T-helper 1 cell treated with Interleukin-12 subunit alpha and Interleukin-12 subunit beta and Interleukin-4 antibody, amounts not matched to agents 30 μg/mL and 1 μg/mL, for 36 hours (primary cell): ENCODE results near the gene ADI1.
"Not testable (repeated sequence)": the region's sequence is repeated elsewhere in the genome, so short reads cannot be mapped to it uniquely, and the experiment has no call there.

Experiments
- H3K27ac Mint-ChIP-seq: one replicate; pipeline ENCODE4 v1.8.0; 2021; ENCODE audit warnings: mild to moderate bottlenecking, mixed read lengths
- H3K27me3 Mint-ChIP-seq: one replicate; pipeline ENCODE4 v1.8.0; 2021; ENCODE audit warnings: low read depth, mixed read lengths
- H3K36me3 Mint-ChIP-seq: one replicate; pipeline ENCODE4 v1.8.0; 2021; ENCODE audit warnings: low read depth, mixed read lengths
- H3K4me1 Mint-ChIP-seq: one replicate; pipeline ENCODE4 v1.8.0; 2021; ENCODE audit warnings: low read depth, mixed read lengths
- H3K4me3 Mint-ChIP-seq: one replicate; pipeline ENCODE4 v1.8.0; 2021; ENCODE audit warnings: mild to moderate bottlenecking, moderate library complexity, mixed read lengths
- H3K9me3 Mint-ChIP-seq: one replicate; pipeline ENCODE4 v1.8.0; 2021; ENCODE audit warnings: mixed read lengths

ADI1 gene

GRCh38 chr2:3461801-3462492 is 57.4 kb downstream of the ADI1 start:
- Mint-ChIP-seq H3K4me3 (no peak overlapping the region), H3K9me3 (no peaks in the 10 kb centered on the region), H3K36me3 (peaks cover 7% of the 10 kb centered on the region), H3K27ac (no peak overlapping the region), H3K27me3 (no peaks in the 10 kb centered on the region), H3K4me1 (peaks cover 3% of the 10 kb centered on the region)

- Mint-ChIP-seq H3K4me1 (peaks cover 3% of the 10 kb centered on the region), H3K4me3 (no peak overlapping the region), H3K27ac (no peak overlapping the region), H3K9me3 (no peaks in the 10 kb centered on the region), H3K36me3 (peaks cover 10% of the 10 kb centered on the region), H3K27me3 (no peaks in the 10 kb centered on the region)
These were observed 58.2 kb downstream of the ADI1 start for GRCh38 chr2:3460831-3461800.

DNA sequence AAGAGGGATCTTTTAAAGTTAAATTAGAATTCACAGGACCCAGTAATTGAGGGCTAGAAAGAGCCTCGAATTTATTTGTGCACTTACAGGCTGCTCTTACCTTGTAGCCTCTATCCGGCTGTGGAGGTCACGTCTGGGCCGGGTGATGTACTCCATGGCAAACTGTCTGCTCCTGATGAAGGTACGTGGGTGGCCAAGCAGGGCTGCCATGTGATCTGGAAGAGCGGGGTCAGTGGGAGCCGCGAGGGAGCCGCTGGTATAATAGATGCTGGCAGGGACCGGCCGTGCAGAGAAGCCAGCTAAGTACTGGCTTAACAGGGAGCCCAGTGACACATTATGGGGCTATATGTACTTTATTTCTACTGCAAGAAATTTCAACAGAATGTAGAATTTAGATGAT is 59.2 kb downstream of the ADI1 start:
- Mint-ChIP-seq H3K9me3 (no peaks in the 10 kb centered on the region), H3K27me3 (no peaks in the 10 kb centered on the region), H3K4me3 (no peak overlapping the region), H3K4me1 (peaks cover 3% of the 10 kb centered on the region), H3K27ac (no peak overlapping the region), H3K36me3 (peaks cover 14% of the 10 kb centered on the region)

DNA sequence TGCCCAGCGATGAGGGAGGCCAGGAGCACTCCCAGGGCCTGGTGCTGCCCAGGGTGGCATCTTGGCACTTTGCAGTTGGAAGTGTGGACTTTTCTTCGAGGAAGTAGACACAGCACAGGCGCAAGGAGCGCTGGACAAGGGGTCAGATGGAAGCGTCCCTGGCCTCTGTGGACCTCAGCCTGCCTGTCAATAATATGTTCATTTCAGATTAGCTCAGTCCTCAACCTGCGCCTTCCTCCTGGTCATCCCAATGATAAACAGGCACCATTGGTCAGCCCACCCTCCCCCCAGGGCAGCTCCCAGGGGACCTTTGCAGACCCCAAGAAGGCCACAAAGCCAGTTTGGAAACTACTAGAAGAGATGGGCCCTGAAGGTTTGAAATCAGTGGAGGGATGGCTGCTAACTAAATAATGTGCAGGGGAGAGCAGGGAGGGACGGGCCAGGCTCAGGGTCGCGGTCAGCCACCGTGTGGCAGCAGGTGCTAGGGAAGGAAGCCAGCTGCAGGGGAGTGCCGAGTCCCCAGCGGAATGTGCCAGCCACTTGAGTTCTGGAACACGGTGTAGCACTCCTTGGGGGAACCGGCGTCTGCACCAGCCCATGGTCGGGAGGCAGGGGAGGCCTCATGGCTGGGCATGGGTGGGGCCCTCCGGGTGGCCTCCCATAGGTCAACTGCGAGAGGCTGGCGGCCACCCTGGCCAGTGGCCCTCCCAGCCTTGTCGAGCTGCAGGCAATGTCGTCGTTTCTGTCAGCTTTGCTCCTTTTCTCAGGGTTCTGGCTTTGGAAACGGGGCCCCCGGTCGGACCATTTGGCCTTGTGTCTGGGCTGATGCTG is 59.9 kb downstream of the ADI1 start:
- no peaks in the 10 kb centered on the region for H3K27me3 Mint-ChIP-seq
- H3K4me3 Mint-ChIP-seq, result no peak overlapping the region
- H3K27ac Mint-ChIP-seq, result no peak overlapping the region
- H3K36me3 Mint-ChIP-seq, result peaks cover 14% of the 10 kb centered on the region
- H3K4me1 Mint-ChIP-seq, result peaks cover 3% of the 10 kb centered on the region
- no peaks in the 10 kb centered on the region for H3K9me3 Mint-ChIP-seq

GRCh38 chr2:3458396-3459184 is 60.7 kb downstream of the ADI1 start:
- no peaks in the 10 kb centered on the region for H3K27me3 Mint-ChIP-seq
- peaks cover 14% of the 10 kb centered on the region for H3K36me3 Mint-ChIP-seq
- H3K27ac Mint-ChIP-seq, result peak overlapping the region; percentile 45

GRCh38 chr2:3457524-3458395 is 61.6 kb downstream of the ADI1 start:
- Mint-ChIP-seq H3K9me3 (no peaks in the 10 kb centered on the region), H3K4me3 (no peak overlapping the region), H3K27ac (no peak overlapping the region), H3K36me3 (peaks cover 14% of the 10 kb centered on the region), H3K4me1 (peaks cover 3% of the 10 kb centered on the region), H3K27me3 (no peaks in the 10 kb centered on the region)

More at GRCh38 chr2:3458396-3459184, 60.7 kb downstream of the ADI1 start:
- Mint-ChIP-seq H3K4me1 (peaks cover 3% of the 10 kb centered on the region), H3K9me3 (no peaks in the 10 kb centered on the region), H3K4me3 (no peak overlapping the region)

DNA sequence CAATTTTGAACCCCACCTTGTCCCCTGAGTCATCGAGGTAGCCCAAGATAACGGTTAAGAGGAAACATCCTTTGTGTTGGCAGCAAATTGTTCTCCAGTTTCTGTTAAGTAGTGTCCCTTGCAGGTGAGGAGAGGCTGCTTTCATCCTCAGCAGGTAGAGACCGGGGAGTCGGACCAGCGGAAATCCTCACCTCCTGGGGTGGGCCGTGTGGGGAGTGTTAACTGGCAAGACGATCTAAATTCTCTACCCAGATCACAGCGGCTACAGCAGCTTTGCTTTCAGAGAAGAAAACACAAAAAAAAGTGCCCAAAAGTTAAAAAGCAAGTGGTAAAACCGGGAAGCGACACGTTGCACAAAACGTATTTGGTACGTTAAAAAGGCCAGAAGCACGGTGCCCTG is 63.2 kb downstream of the ADI1 start:
- Mint-ChIP-seq H3K27ac (no peak overlapping the region), H3K27me3 (no peaks in the 10 kb centered on the region), H3K36me3 (peaks cover 15% of the 10 kb centered on the region), H3K9me3 (no peaks in the 10 kb centered on the region), H3K4me3 (no peak overlapping the region), H3K4me1 (no peaks in the 10 kb centered on the region)

- Mint-ChIP-seq H3K27ac (no peak overlapping the region), H3K27me3 (no peaks in the 10 kb centered on the region), H3K36me3 (peaks cover 16% of the 10 kb centered on the region), H3K9me3 (no peaks in the 10 kb centered on the region), H3K4me3 (no peak overlapping the region), H3K4me1 (no peaks in the 10 kb centered on the region)
These were observed 64.5 kb downstream of the ADI1 start for GRCh38 chr2:3454802-3455201.

GRCh38 chr2:3454005-3454404 is 65.3 kb downstream of the ADI1 start:
- H3K4me3 Mint-ChIP-seq, H3K27me3 Mint-ChIP-seq, H3K4me1 Mint-ChIP-seq, H3K27ac Mint-ChIP-seq, H3K9me3 Mint-ChIP-seq: not testable (repeated sequence)
- peaks cover 16% of the 10 kb centered on the region for H3K36me3 Mint-ChIP-seq

DNA sequence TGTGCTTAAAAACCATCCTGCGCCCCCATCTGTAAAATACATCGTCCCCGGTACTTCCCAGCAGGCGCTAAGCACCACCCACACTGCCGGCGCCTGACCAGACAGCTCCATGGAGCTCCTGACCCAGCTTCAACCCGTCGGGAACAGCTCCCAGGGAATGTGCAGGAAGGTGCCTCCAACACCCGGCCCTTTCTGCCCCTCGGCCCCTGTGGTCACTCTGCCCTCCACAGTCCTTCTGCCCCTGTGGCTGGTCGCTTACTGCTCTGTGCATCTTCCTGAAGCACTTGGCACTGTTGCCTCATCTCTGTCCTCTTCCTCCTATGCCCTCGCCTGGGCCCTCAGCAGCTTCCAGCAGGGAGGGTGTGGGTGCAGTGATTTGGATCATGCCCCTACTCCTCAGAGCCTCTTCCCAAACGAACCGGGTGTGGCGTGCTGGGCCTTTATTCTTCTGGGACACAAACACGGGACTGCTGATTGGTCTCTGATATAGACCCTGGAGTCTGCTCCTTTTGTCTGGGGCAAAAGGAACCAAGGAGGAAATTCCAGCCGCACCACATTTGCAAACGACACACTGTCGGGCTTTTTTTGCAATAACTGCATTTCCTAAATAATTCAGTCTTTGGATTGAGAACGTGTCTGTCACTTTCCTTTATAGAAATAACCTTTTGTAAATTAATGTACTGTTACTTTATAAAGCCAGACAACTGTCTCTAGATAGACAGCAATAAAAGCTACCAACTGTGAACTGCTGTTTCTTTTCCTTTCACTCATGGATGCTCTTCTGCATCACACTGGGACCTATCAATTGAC is 65.9 kb downstream of the ADI1 start:
- H3K36me3 Mint-ChIP-seq, result peaks cover 13% of the 10 kb centered on the region
- H3K9me3 Mint-ChIP-seq, result no peaks in the 10 kb centered on the region
- H3K4me1 Mint-ChIP-seq, result no peaks in the 10 kb centered on the region
- no peaks in the 10 kb centered on the region for H3K27me3 Mint-ChIP-seq
- H3K27ac Mint-ChIP-seq, result no peak overlapping the region
- no peak overlapping the region for H3K4me3 Mint-ChIP-seq

DNA sequence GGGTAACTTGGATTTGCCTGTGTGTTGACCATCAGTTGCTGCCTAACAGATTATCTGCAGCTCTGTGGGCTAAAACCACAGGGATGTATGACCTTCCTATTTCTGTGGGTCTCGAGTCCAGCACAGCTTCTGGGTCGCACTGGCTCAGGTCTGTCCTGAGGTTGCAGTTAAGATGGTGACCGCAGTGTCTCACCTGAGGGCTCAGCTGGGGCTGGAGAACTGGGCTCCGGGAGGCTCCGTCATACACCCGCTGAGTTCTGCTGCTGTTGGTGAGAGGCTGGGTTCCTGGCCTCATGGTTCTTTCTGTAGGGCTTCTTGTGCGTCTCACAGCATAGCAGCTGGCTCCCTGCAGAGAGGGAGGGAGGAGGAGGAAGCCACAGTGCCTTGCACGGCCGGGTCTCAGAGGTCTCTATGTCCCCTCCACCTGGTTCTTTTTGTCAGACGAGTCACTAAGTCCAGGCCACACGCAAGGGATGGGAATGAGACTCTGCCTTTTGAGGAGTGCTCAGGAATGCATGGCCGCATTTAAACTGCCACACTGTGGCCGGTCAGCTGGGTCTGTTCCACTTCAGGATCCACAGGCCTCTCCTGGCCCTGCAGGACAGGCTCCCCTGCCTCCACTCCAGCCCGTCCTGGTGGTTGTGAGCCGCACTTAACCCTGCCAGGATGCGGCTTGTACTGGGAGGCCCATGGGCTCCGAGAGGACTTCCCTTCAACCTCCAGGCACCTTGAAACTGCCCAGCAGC is 67.2 kb downstream of the ADI1 start:
- H3K27me3 Mint-ChIP-seq, result no peaks in the 10 kb centered on the region
- H3K27ac Mint-ChIP-seq, result no peak overlapping the region
- no peaks in the 10 kb centered on the region for H3K4me1 Mint-ChIP-seq
- no peak overlapping the region for H3K4me3 Mint-ChIP-seq
- H3K36me3 Mint-ChIP-seq, result peaks cover 11% of the 10 kb centered on the region
- H3K9me3 Mint-ChIP-seq, result no peaks in the 10 kb centered on the region

DNA sequence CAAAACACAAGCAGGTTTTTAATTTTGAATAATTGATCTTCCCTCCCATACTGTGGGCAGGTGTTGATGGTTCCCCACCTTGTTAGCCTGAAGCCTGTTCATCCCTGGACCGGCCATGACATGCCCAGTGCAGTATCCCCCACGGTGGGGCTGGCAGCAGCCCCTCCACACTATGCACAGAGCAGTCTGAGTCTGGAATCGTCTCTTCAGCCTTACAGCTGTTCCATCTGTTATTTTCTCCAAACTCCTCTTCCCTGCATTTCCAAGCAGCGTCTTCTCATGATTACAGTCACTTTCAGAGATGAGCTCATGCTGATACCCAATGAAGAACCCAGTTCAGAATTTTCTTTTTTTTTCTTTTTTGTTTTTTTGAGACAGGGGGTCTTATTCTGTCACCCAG is 68.2 kb downstream of the ADI1 start:
- no peaks in the 10 kb centered on the region for H3K4me1 Mint-ChIP-seq
- peak overlapping the region; percentile 1 for H3K27ac Mint-ChIP-seq
- H3K27me3 Mint-ChIP-seq, result no peaks in the 10 kb centered on the region
- peaks cover 7% of the 10 kb centered on the region for H3K36me3 Mint-ChIP-seq
- H3K9me3 Mint-ChIP-seq, result no peaks in the 10 kb centered on the region
- H3K4me3 Mint-ChIP-seq, result no peak overlapping the region
